ENCODE measurements around the gene RTL9.

The RTL9 gene

DNA sequence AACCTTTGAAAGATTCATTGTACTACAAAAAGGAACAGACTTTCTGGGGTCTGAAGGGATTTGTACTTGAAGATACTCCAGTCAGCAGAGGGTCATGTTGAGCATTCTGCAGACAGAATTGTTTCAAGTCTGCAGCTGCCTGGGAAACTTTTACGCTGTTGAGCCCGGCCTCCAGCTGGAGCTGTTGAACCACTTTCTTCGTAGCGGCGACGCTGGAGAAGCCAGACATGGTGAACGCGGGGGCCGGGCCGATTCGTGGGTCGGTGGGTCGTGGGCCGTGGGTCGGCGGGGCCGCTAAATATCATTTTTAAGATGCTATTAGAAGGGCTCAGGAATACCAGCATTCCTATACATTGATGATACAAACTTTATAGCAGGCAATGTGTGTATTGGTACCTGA lies 12.0 kb upstream of the RTL9 start:
- DNase-seq (ENCODE audit: low read depth, low spot score), result no peak
- Histone ChIP-seq H3K36me3 (ENCODE audit: insufficient read depth, insufficient read length, low read length) (no peaks in the 10 kb centered on the region), H3K9me3 (ENCODE audit: insufficient read depth, low read length) (no peaks in the 10 kb centered on the region), H3K9ac (ENCODE audit: insufficient read length, low read depth) (no peak overlapping the region), H3K4me3 (ENCODE audit: insufficient read length, low read depth) (no peak overlapping the region), H3K27me3 (ENCODE audit: insufficient read depth, insufficient read length) (no peaks in the 10 kb centered on the region), H3K4me1 (ENCODE audit: insufficient read depth, insufficient read length) (no peaks in the 10 kb centered on the region)
- TF ChIP-seq ZNF274 (IDR thresholded peaks at IDR 0.05; ENCODE audit: low read depth, low read length) (no peak), SUZ12 (IDR thresholded peaks at IDR 0.05; ENCODE audit: extremely low read depth, insufficient read depth, insufficient read length) (no peak), YY1 (IDR thresholded peaks at IDR 0.05; ENCODE audit: insufficient read depth, insufficient read length) (no peak)

- DNase-seq (ENCODE audit: low read depth, low spot score), result no peak
- Histone ChIP-seq H3K4me3 (ENCODE audit: insufficient read length, low read depth) (no peak overlapping the region), H3K27me3 (ENCODE audit: insufficient read depth, insufficient read length) (no peaks in the 10 kb centered on the region), H3K36me3 (ENCODE audit: insufficient read depth, insufficient read length, low read length) (no peaks in the 10 kb centered on the region), H3K9me3 (ENCODE audit: insufficient read depth, low read length) (no peaks in the 10 kb centered on the region), H3K9ac (ENCODE audit: insufficient read length, low read depth) (no peak overlapping the region), H3K4me1 (ENCODE audit: insufficient read depth, insufficient read length) (no peaks in the 10 kb centered on the region)
- no peak for TF ChIP-seq ZNF274 (IDR thresholded peaks at IDR 0.05; ENCODE audit: low read depth, low read length)
- no peak for TF ChIP-seq SUZ12 (IDR thresholded peaks at IDR 0.05; ENCODE audit: extremely low read depth, insufficient read depth, insufficient read length)
- no peak for TF ChIP-seq YY1 (IDR thresholded peaks at IDR 0.05; ENCODE audit: insufficient read depth, insufficient read length)
Measured at GRCh38 chrX:110359273-110359672, 625 bp downstream of the RTL9 start.

GRCh38 chrX:110363244-110363643 lies 4.6 kb downstream of the RTL9 start:
- Histone ChIP-seq H3K36me3 (ENCODE audit: insufficient read depth, insufficient read length, low read length) (no peaks in the 10 kb centered on the region), H3K9me3 (ENCODE audit: insufficient read depth, low read length) (no peaks in the 10 kb centered on the region), H3K4me1 (ENCODE audit: insufficient read depth, insufficient read length) (no peaks in the 10 kb centered on the region), H3K27me3 (ENCODE audit: insufficient read depth, insufficient read length) (no peaks in the 10 kb centered on the region), H3K4me3 (ENCODE audit: insufficient read length, low read depth) (no peak overlapping the region), H3K9ac (ENCODE audit: insufficient read length, low read depth) (no peak overlapping the region)
- DNase-seq (ENCODE audit: low read depth, low spot score), result no peak
- TF ChIP-seq SUZ12 (IDR thresholded peaks at IDR 0.05; ENCODE audit: extremely low read depth, insufficient read depth, insufficient read length), result no peak
- no peak for TF ChIP-seq ZNF274 (IDR thresholded peaks at IDR 0.05; ENCODE audit: low read depth, low read length)
- TF ChIP-seq YY1 (IDR thresholded peaks at IDR 0.05; ENCODE audit: insufficient read depth, insufficient read length), result no peak

DNA sequence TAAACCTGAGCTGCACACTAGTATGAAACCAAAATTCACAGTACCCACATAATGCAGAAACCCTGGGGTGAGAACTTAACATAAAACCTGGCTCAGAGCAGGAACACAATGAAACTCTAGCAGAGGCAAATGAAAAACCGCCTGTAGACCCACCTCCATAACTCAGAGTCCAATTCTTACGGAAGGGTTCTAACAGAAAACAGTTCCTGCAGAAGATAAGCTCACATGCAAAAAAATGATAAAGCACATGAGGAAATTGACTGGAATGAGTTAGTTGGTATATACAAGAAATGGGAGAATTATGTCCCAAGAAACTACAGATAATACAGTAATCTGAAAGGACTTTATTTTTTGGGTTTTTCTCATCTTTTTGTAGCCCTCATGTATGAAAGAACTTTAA lies 14.7 kb downstream of the RTL9 start:
- Histone ChIP-seq H3K4me1 (ENCODE audit: insufficient read depth, insufficient read length) (no peaks in the 10 kb centered on the region), H3K36me3 (ENCODE audit: insufficient read depth, insufficient read length, low read length) (no peaks in the 10 kb centered on the region), H3K9ac (ENCODE audit: insufficient read length, low read depth) (no peak overlapping the region), H3K9me3 (ENCODE audit: insufficient read depth, low read length) (no peaks in the 10 kb centered on the region), H3K4me3 (ENCODE audit: insufficient read length, low read depth) (no peak overlapping the region), H3K27me3 (ENCODE audit: insufficient read depth, insufficient read length) (no peaks in the 10 kb centered on the region)
- no peak for TF ChIP-seq YY1 (IDR thresholded peaks at IDR 0.05; ENCODE audit: insufficient read depth, insufficient read length)
- no peak for DNase-seq (ENCODE audit: low read depth, low spot score)

- H3K27me3 ChIP-seq (ENCODE audit: insufficient read depth, insufficient read length), result no peaks in the 10 kb centered on the region
- no peaks in the 10 kb centered on the region for H3K36me3 ChIP-seq (ENCODE audit: insufficient read depth, insufficient read length, low read length)
- H3K4me3 ChIP-seq (ENCODE audit: insufficient read length, low read depth), result no peak overlapping the region
- DNase-seq (ENCODE audit: low read depth, low spot score), result no peak
- H3K9me3 ChIP-seq (ENCODE audit: insufficient read depth, low read length), result no peaks in the 10 kb centered on the region
- TF ChIP-seq YY1 (IDR thresholded peaks at IDR 0.05; ENCODE audit: insufficient read depth, insufficient read length) (no peak), ZNF274 (IDR thresholded peaks at IDR 0.05; ENCODE audit: low read depth, low read length) (no peak)
- H3K9ac ChIP-seq (ENCODE audit: insufficient read length, low read depth), result no peak overlapping the region
- H3K4me1 ChIP-seq (ENCODE audit: insufficient read depth, insufficient read length), result no peaks in the 10 kb centered on the region
Measured at GRCh38 chrX:110374559-110374958, 15.9 kb downstream of the RTL9 start.

- Histone ChIP-seq H3K36me3 (ENCODE audit: insufficient read depth, insufficient read length, low read length) (no peaks in the 10 kb centered on the region), H3K9ac (ENCODE audit: insufficient read length, low read depth) (no peak overlapping the region), H3K27me3 (ENCODE audit: insufficient read depth, insufficient read length) (no peaks in the 10 kb centered on the region), H3K9me3 (ENCODE audit: insufficient read depth, low read length) (no peaks in the 10 kb centered on the region), H3K4me3 (ENCODE audit: insufficient read length, low read depth) (no peak overlapping the region), H3K4me1 (ENCODE audit: insufficient read depth, insufficient read length) (no peaks in the 10 kb centered on the region)
- no peak for DNase-seq (ENCODE audit: low read depth, low spot score)
- TF ChIP-seq SUZ12 (IDR thresholded peaks at IDR 0.05; ENCODE audit: extremely low read depth, insufficient read depth, insufficient read length), result no peak
- no peak for TF ChIP-seq ZNF274 (IDR thresholded peaks at IDR 0.05; ENCODE audit: low read depth, low read length)
- no peak for TF ChIP-seq YY1 (IDR thresholded peaks at IDR 0.05; ENCODE audit: insufficient read depth, insufficient read length)
Measured at GRCh38 chrX:110381216-110381615, 22.6 kb downstream of the RTL9 start.

DNA sequence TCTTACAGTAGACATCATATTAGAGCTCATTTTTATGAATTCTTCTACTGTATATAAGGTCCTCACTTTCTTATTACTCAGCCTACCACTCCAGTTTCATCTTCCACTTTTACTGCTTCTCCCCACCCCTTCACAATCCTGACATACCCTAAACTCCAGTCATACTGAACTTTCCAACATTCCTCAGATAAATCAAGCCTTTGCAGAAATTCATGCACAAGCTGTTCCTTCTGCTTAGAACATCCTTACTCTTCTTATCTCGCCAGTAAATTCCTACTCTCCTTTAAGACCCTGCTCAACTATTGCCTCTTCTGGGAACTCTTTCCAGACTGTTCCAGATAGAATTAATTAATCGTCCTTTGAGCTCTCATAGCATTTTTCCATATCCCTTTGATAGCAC lies 24.8 kb downstream of the RTL9 start:
- TF ChIP-seq SUZ12 (IDR thresholded peaks at IDR 0.05; ENCODE audit: extremely low read depth, insufficient read depth, insufficient read length), result no peak
- no peak for TF ChIP-seq YY1 (IDR thresholded peaks at IDR 0.05; ENCODE audit: insufficient read depth, insufficient read length)
- no peak for TF ChIP-seq ZNF274 (IDR thresholded peaks at IDR 0.05; ENCODE audit: low read depth, low read length)
- no peak for DNase-seq (ENCODE audit: low read depth, low spot score)

DNA sequence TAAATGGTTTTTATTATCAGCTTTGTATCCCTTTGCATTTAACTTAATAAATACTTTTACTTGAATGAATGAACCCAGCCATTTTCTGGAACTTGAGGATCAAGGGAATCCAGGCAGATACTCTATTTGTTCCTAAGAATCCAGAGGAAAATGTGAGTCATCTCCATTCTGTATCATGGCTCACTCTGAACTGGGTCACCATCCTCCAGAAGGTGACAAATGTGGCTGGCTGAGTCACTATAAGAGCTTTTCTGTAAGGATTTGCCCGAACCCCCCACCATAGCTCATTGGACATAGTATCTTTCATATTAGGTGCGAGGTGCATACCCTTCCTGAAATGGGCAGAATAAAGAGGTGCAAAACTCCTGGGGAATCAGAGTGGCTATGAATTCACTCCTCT lies 25.8 kb downstream of the RTL9 start:
- Histone ChIP-seq H3K36me3 (ENCODE audit: insufficient read depth, insufficient read length, low read length) (no peaks in the 10 kb centered on the region), H3K9me3 (ENCODE audit: insufficient read depth, low read length) (no peaks in the 10 kb centered on the region), H3K9ac (ENCODE audit: insufficient read length, low read depth) (no peak overlapping the region), H3K4me3 (ENCODE audit: insufficient read length, low read depth) (no peak overlapping the region), H3K27me3 (ENCODE audit: insufficient read depth, insufficient read length) (no peaks in the 10 kb centered on the region), H3K4me1 (ENCODE audit: insufficient read depth, insufficient read length) (no peaks in the 10 kb centered on the region)
- no peak for DNase-seq (ENCODE audit: low read depth, low spot score)
- TF ChIP-seq YY1 (IDR thresholded peaks at IDR 0.05; ENCODE audit: insufficient read depth, insufficient read length) (no peak), ZNF274 (IDR thresholded peaks at IDR 0.05; ENCODE audit: low read depth, low read length) (no peak), SUZ12 (IDR thresholded peaks at IDR 0.05; ENCODE audit: extremely low read depth, insufficient read depth, insufficient read length) (no peak)

More for the DNA sequence above, 24.8 kb downstream of the RTL9 start:
- no peaks in the 10 kb centered on the region for H3K27me3 ChIP-seq (ENCODE audit: insufficient read depth, insufficient read length)
- no peak overlapping the region for H3K4me3 ChIP-seq (ENCODE audit: insufficient read length, low read depth)
- H3K4me1 ChIP-seq (ENCODE audit: insufficient read depth, insufficient read length), result no peaks in the 10 kb centered on the region
- H3K36me3 ChIP-seq (ENCODE audit: insufficient read depth, insufficient read length, low read length), result no peaks in the 10 kb centered on the region
- H3K9ac ChIP-seq (ENCODE audit: insufficient read length, low read depth), result no peak overlapping the region
- no peaks in the 10 kb centered on the region for H3K9me3 ChIP-seq (ENCODE audit: insufficient read depth, low read length)
